OCI-M1 (cell line): ENCODE data around the gene ANKS1A.
"Not testable (repeated sequence)": the region's sequence is repeated elsewhere in the genome, so short reads cannot be mapped to it uniquely, and the experiment has no call there.

Source experiments
- DNase-seq: peaks from one replicate; lab custom pipeline; 2025; lab: John Stamatoyannopoulos, UW

Gene ANKS1A

GRCh38 chr6:35107761-35108160 lies 218.7 kb downstream of the ANKS1A start:
- peak; percentile 44 for DNase-seq

- no peak for DNase-seq
These were observed 219.3 kb downstream of the ANKS1A start for GRCh38 chr6:35108309-35108885.

GRCh38 chr6:35120746-35121145 lies 231.7 kb downstream of the ANKS1A start:
- no peak for DNase-seq

- no peak for DNase-seq
These were observed 235.3 kb downstream of the ANKS1A start for GRCh38 chr6:35124356-35124755.

GRCh38 chr6:35128042-35128441 lies 239.0 kb downstream of the ANKS1A start:
- no peak for DNase-seq

GRCh38 chr6:35128496-35128895 lies 239.4 kb downstream of the ANKS1A start:
- DNase-seq, result no peak

GRCh38 chr6:35136185-35136584 lies 247.1 kb downstream of the ANKS1A start:
- DNase-seq, result no peak

- not testable (repeated sequence) for DNase-seq
These were observed 249.1 kb downstream of the ANKS1A start for GRCh38 chr6:35138191-35138590.

- DNase-seq, result no peak
These were observed 250.4 kb downstream of the ANKS1A start for GRCh38 chr6:35139470-35139869.

- DNase-seq, result peak; percentile 84
These were observed 251.0 kb downstream of the ANKS1A start for GRCh38 chr6:35139924-35140638.

- DNase-seq, result no peak
These were observed 251.6 kb downstream of the ANKS1A start for GRCh38 chr6:35140639-35141006.
